Hepatocyte (in vitro differentiated cells): ENCODE measurements around the gene HNRNPD. TPM values are rescaled to one million over a fixed set of nuclear protein-coding genes. Genes with fewer than 3 reads are reported as not detected.

Experiments used
- DNase-seq: peaks from one replicate; pipeline ENCODE4 v3.0.0-alpha.2; 2016; ENCODE audit warnings: low spot score
- H2AFZ ChIP-seq: fragments of 200-600 bp; sonication (generic); 2 replicates; pipeline ENCODE4 v1.6.0; 2016; ENCODE audit warnings: antibody characterized with exemption, mild to moderate bottlenecking
- H3K27ac ChIP-seq: fragments of 200-600 bp; sonication (generic); 2 replicates; pipeline ENCODE4 v1.5.1; 2016; ENCODE audit warnings: mild to moderate bottlenecking
- H3K27me3 ChIP-seq: fragments of 200-600 bp; sonication (generic); 2 replicates; pipeline ENCODE4 v1.6.1; 2016
- H3K36me3 ChIP-seq: fragments of 200-600 bp; sonication (generic); replicated peaks from 2 replicates; pipeline ENCODE4 v1.5.1; 2016; ENCODE audit warnings: low read depth; ENCODE audit not compliant: insufficient read depth
- H3K4me1 ChIP-seq: fragments of 200-600 bp; sonication (generic); 2 replicates; pipeline ENCODE4 v1.5.1; 2016; ENCODE audit warnings: mild to moderate bottlenecking, moderate library complexity; ENCODE audit not compliant: insufficient read depth
- H3K4me2 ChIP-seq: fragments of 200-600 bp; sonication (generic); 2 replicates; pipeline ENCODE4 v1.6.0; 2016
- H3K4me3 ChIP-seq: fragments of 200-600 bp; sonication (generic); 2 replicates; pipeline ENCODE4 v1.5.1; 2016; ENCODE audit warnings: mild to moderate bottlenecking
- H3K79me2 ChIP-seq: fragments of 200-600 bp; sonication (generic); 2 replicates; pipeline ENCODE4 v1.6.0; 2017; ENCODE audit warnings: mild to moderate bottlenecking
- H3K9me2 ChIP-seq: fragments of 200-600 bp; sonication (generic); replicated peaks from 2 replicates; pipeline ENCODE4 v1.6.0; 2017; ENCODE audit warnings: mild to moderate bottlenecking; ENCODE audit not compliant: insufficient read depth
- H3K9me3 ChIP-seq: fragments of 200-600 bp; sonication (generic); 2 replicates; pipeline ENCODE4 v1.5.1; 2016; ENCODE audit warnings: low read depth, mild to moderate bottlenecking
- H4K20me1 ChIP-seq: fragments of 200-600 bp; sonication (generic); 2 replicates; pipeline ENCODE4 v1.6.0; 2016; ENCODE audit warnings: mild to moderate bottlenecking; ENCODE audit not compliant: insufficient read depth, poor library complexity, severe bottlenecking
- CTCF ChIP-seq: fragments of 200-600 bp; sonication (generic); IDR thresholded peaks from 2 replicates; pipeline ENCODE4 v1.5.1; 2016; ENCODE audit warnings: antibody characterized with exemption, mild to moderate bottlenecking; ENCODE audit not compliant: poor library complexity
- EZH2 ChIP-seq: fragments of 200-600 bp; sonication (generic); IDR thresholded peaks from 2 replicates; pipeline ENCODE4 v1.6.1; 2016; ENCODE audit warnings: antibody characterized with exemption, mild to moderate bottlenecking, borderline replicate concordance
- EZH2phosphoT487 ChIP-seq: fragments of 200-600 bp; sonication (generic); IDR thresholded peaks from one replicate; pipeline ENCODE4 v1.6.1; 2018; ENCODE audit warnings: antibody characterized with exemption, mild to moderate bottlenecking, low read depth, moderate library complexity; ENCODE audit not compliant: unreplicated experiment, severe bottlenecking
- WGBS: methylation state at CpG from one replicate; pipeline ENCODE4 v1.1.6; 2016; ENCODE audit warnings: low lambda C conversion rate; ENCODE audit errors: missing lambda C conversion rate; 5-methylcytosine and 5-hydroxymethylcytosine counted together
- polyA plus RNA-seq: library from polyadenylated mRNA; unstranded; fragments of >200 nt; fragmentation: Nextera tagmentation; extraction: Ambion mirVana; gene quantifications from 2 replicates; pipeline ENCODE4 v1.2.1, GENCODE V29; 2016
- total RNA-seq: library from RNA; depleted of rRNA; stranded (reverse); fragments of >200 nt; gene quantifications from 2 replicates; pipeline ENCODE4 v1.2.3, GENCODE V29; 2014

HNRNPD gene
- total and polyA plus RNA-seq, 2 experiments from 2014 or later = 54.0 to 231 TPM

GRCh38 chr4:82352825-82353366 lies 20.9 kb downstream of the HNRNPD start:
- no peak for TF ChIP-seq CTCF
- no peak for TF ChIP-seq EZH2phosphoT487
- no peak for TF ChIP-seq EZH2
- DNase-seq = no peak
- Histone ChIP-seq H3K9me3 (no peaks in the 10 kb centered on the region), H3K27ac (no peak overlapping the region), H3K27me3 (no peaks in the 10 kb centered on the region), H3K9me2 (no peaks in the 10 kb centered on the region), H3K36me3 (peaks cover 6% of the 10 kb centered on the region), H3K4me2 (no peak overlapping the region), H4K20me1 (peaks cover 33% of the 10 kb centered on the region), H2AFZ (no peak overlapping the region), H3K4me3 (no peak overlapping the region), H3K79me2 (peaks cover 65% of the 10 kb centered on the region), H3K4me1 (no peaks in the 10 kb centered on the region)
- 94% methylated on average over 2 of the region's 2 CpGs for WGBS

DNA sequence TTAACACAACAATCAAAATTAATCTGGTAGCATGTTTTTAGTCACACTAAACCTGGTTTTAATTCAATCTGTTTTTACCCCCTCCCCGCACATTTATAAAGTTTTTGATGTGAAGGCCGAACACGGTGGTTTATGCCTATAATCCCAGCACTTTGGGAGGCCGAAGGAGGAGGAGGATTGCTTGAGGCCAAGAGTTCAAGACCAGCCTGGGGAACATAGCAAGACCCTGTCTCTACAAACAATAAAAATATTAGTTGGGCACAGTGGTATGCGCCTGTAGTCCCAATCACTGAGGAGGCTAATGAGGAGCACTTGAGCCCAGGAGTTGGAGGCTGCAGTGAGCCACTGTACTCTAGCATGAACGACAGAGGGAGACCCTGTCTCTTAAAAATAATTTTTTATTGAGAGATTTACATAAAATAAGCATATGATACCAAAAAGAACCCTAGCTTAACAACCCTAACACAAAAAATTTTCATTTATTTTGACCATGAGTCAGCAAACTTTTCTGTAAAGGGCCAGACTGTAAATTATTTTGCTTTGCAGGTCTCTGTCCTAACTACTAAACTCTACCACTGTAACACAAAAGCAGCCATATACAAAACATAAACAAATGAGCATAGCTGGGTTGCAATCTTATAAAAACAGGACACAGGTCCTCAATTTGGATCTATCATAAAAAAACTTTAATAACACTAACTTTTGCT lies 21.5 kb downstream of the HNRNPD start:
- peaks cover 6% of the 10 kb centered on the region for H3K36me3 ChIP-seq
- WGBS = 96% methylated on average over 6 of the region's 6 CpGs
- no peaks in the 10 kb centered on the region for H3K4me1 ChIP-seq
- H3K9me2 ChIP-seq = no peaks in the 10 kb centered on the region
- peaks cover 27% of the 10 kb centered on the region for H4K20me1 ChIP-seq
- DNase-seq = no peak
- no peak overlapping the region for H3K4me3 ChIP-seq
- no peak for TF ChIP-seq EZH2
- TF ChIP-seq CTCF = no peak
- TF ChIP-seq EZH2phosphoT487 = no peak
- H3K4me2 ChIP-seq = no peak overlapping the region
- H3K27me3 ChIP-seq = no peaks in the 10 kb centered on the region
- peaks cover 59% of the 10 kb centered on the region for H3K79me2 ChIP-seq
- no peak overlapping the region for H3K27ac ChIP-seq
- no peaks in the 10 kb centered on the region for H3K9me3 ChIP-seq
- no peak overlapping the region for H2AFZ ChIP-seq

DNA sequence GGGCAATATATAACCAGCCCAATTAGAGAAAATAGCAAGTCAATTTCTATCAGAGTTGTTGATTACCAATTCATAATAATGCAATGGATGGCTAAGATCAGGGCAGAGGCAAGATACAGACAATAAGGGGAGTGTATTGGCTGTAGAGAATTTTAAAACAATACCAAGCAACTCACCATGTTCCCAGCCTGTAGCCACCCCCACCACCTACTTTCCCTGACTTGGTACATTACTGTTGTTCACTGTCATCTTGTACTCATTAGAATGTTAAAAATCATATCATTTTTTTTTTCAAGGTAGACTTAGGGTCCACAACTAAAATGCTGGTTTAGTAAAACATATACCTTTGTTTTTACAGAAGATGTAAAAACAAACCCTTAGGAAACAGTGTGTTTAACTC lies 27.7 kb downstream of the HNRNPD start:
- TF ChIP-seq EZH2 (no peak), EZH2phosphoT487 (no peak), CTCF (no peak)
- Histone ChIP-seq H3K36me3 (no peaks in the 10 kb centered on the region), H3K9me3 (no peaks in the 10 kb centered on the region), H3K9me2 (no peaks in the 10 kb centered on the region), H3K4me2 (no peak overlapping the region), H2AFZ (no peak overlapping the region), H3K4me3 (no peak overlapping the region), H3K4me1 (no peaks in the 10 kb centered on the region), H3K27ac (no peak overlapping the region), H4K20me1 (peaks cover 2% of the 10 kb centered on the region), H3K27me3 (no peaks in the 10 kb centered on the region), H3K79me2 (peaks cover 10% of the 10 kb centered on the region)
- no peak for DNase-seq
